GM21528 (cell line): Measurements from ENCODE around the gene SLC4A5.
"Not testable (repeated sequence)": the region's sequence is repeated elsewhere in the genome, so short reads cannot be mapped to it uniquely, and the experiment has no call there.

Experiments used
- ATAC-seq: cut with Tn5 transposase; IDR thresholded peaks from one replicate; pipeline ENCODE4 v1.9.1; 2021; ENCODE audit warnings: mild to moderate bottlenecking, moderate library complexity; ENCODE audit not compliant: unreplicated experiment, low FRiP score

Gene SLC4A5

GRCh38 chr2:74242354-74243071 is 100.7 kb downstream of the SLC4A5 start:
- no peak for ATAC-seq

GRCh38 chr2:74239346-74239745 is 103.9 kb downstream of the SLC4A5 start:
- no peak for ATAC-seq

GRCh38 chr2:74238879-74239278 is 104.3 kb downstream of the SLC4A5 start:
- ATAC-seq: no peak

- no peak for ATAC-seq
These were observed 108.2 kb downstream of the SLC4A5 start for GRCh38 chr2:74235041-74235440.

- no peak for ATAC-seq
These were observed 109.6 kb downstream of the SLC4A5 start for GRCh38 chr2:74233648-74234047.

GRCh38 chr2:74232426-74232825 is 110.8 kb downstream of the SLC4A5 start:
- no peak for ATAC-seq

GRCh38 chr2:74229865-74230264 is 113.4 kb downstream of the SLC4A5 start:
- not testable (repeated sequence) for ATAC-seq

- no peak for ATAC-seq
These were observed 114.4 kb downstream of the SLC4A5 start for GRCh38 chr2:74228772-74229171.

- ATAC-seq: no peak
These were observed 115.6 kb downstream of the SLC4A5 start for GRCh38 chr2:74227646-74228045.

- no peak for ATAC-seq
These were observed 116.5 kb downstream of the SLC4A5 start for GRCh38 chr2:74226648-74227213.

- ATAC-seq: no peak
These were observed 117.3 kb downstream of the SLC4A5 start for GRCh38 chr2:74225698-74226459.

- ATAC-seq: no peak
These were observed 119.1 kb downstream of the SLC4A5 start for GRCh38 chr2:74223941-74224770.

- ATAC-seq: no peak
These were observed 120.9 kb downstream of the SLC4A5 start for GRCh38 chr2:74222300-74222650.

GRCh38 chr2:74221604-74222299 is 121.5 kb downstream of the SLC4A5 start:
- ATAC-seq: no peak

GRCh38 chr2:74221091-74221490 is 122.1 kb downstream of the SLC4A5 start:
- no peak for ATAC-seq

GRCh38 chr2:74219846-74220486 is 123.2 kb downstream of the SLC4A5 start:
- ATAC-seq: no peak

- ATAC-seq: no peak
These were observed 126.6 kb downstream of the SLC4A5 start for GRCh38 chr2:74216642-74217041.

- not testable (repeated sequence) for ATAC-seq
These were observed 127.4 kb downstream of the SLC4A5 start for GRCh38 chr2:74215771-74216170.

GRCh38 chr2:74212702-74213410 is 130.4 kb downstream of the SLC4A5 start:
- ATAC-seq: no peak
